Uterus (tissue), 2 donors: ENCODE results near the gene FLYWCH2.

Experiments used
- CTCF ChIP-seq, 4 experiments: fragments of 200-600 bp in 2 of 4; fragments of 450-650 bp in 2 of 4; sonication (generic) in 2 of 4; IDR thresholded peaks; one replicate each; pipeline ENCODE4 v1.5.1; 2016 to 2019; ENCODE audit warnings: antibody characterized with exemption in 4 of 4, mild to moderate bottlenecking in 2 of 4, moderate library complexity in 1 of 4
- POLR2A ChIP-seq, 2 donors: fragments of 450-650 bp; IDR thresholded peaks; one replicate each; pipeline ENCODE4 v1.6.1; 2016; ENCODE audit warnings: antibody characterized with exemption in 2 of 2, mild to moderate bottlenecking in 1 of 2, moderate library complexity in 1 of 2

- TF ChIP-seq POLR2A (IDR thresholded peaks at IDR 0.05) (no peak), CTCF (IDR thresholded peaks at IDR 0.05) (no peak)
These were observed 13.5 kb downstream of the FLYWCH2 start for GRCh38 chr16:2896480-2897010.
